ENCODE data around the gene SLC2A11.
"Not testable (repeated sequence)": the region's sequence is repeated elsewhere in the genome, so short reads cannot be mapped to it uniquely, and the experiment has no call there.

DNA sequence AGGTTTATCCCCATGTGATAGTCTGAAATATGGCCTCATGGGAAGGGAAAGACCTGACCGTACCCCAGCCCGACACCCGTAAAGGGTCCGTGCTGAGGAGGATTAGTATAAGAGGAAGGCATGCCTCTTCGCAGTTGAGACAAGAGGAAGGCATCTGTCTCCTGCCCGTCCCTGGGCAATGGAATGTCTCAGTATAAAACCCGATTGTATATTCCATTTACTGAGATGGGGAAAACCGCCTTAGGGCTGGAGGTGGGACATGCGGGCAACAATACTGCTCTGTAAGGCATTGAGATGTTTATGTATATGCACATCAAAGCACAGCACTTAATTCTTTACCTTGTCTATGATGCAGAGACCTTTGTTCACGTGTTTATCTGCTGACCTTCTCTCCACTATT, 49.7 kb downstream of the SLC2A11 start:
- not testable (repeated sequence) for TF ChIP-seq EZH2 (IDR thresholded peaks at IDR 0.05; ENCODE audit: borderline replicate concordance, low read depth, low read length, poor library complexity, severe bottlenecking)
- TF ChIP-seq, protein P1, sequence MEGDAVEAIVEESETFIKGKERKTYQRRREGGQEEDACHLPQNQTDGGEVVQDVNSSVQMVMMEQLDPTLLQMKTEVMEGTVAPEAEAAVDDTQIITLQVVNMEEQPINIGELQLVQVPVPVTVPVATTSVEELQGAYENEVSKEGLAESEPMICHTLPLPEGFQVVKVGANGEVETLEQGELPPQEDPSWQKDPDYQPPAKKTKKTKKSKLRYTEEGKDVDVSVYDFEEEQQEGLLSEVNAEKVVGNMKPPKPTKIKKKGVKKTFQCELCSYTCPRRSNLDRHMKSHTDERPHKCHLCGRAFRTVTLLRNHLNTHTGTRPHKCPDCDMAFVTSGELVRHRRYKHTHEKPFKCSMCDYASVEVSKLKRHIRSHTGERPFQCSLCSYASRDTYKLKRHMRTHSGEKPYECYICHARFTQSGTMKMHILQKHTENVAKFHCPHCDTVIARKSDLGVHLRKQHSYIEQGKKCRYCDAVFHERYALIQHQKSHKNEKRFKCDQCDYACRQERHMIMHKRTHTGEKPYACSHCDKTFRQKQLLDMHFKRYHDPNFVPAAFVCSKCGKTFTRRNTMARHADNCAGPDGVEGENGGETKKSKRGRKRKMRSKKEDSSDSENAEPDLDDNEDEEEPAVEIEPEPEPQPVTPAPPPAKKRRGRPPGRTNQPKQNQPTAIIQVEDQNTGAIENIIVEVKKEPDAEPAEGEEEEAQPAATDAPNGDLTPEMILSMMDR (conservative IDR thresholded peaks at IDR 0.05; ENCODE audit: low read depth, low read length) = not testable (repeated sequence)
